Fibroblast of villous mesenchyme (primary cell): ENCODE results near the gene FAM174B. TPM values are rescaled to one million over a fixed set of nuclear protein-coding genes. Genes with fewer than 3 reads are reported as not detected.

Experiments
- DNase-seq: peaks from one replicate; pipeline ENCODE4 v3.0.0-alpha.2; 2010; ENCODE audit warnings: low read depth
- H3K4me3 ChIP-seq: 2 replicates; pipeline ENCODE4 v1.5.1; 2011; ENCODE audit warnings: low read depth, mild to moderate bottlenecking, low read length
- CTCF ChIP-seq: IDR thresholded peaks from 2 replicates; pipeline ENCODE4 v1.5.1; 2012; ENCODE audit warnings: low read depth, mild to moderate bottlenecking, low read length; ENCODE audit not compliant: insufficient read depth
- total RNA-seq: library from RNA; depleted of rRNA; stranded (reverse); fragments of >200 nt; gene quantifications from 2 replicates; pipeline ENCODE4 v1.2.3, GENCODE V29; 2012

FAM174B gene
- total RNA-seq, 1 donor, result 3.9 TPM

- TF ChIP-seq CTCF, result peak; percentile 80
- peak; percentile 74 for DNase-seq
Measured at GRCh38 chr15:92683511-92683834, 27.9 kb upstream of the FAM174B start.

GRCh38 chr15:92682741-92683510 lies 27.4 kb upstream of the FAM174B start:
- DNase-seq, result peak; percentile 59
- no peak overlapping the region for H3K4me3 ChIP-seq
- TF ChIP-seq CTCF, result no peak

More at GRCh38 chr15:92683511-92683834, 27.9 kb upstream of the FAM174B start:
- H3K4me3 ChIP-seq, result no peak overlapping the region

- peak; percentile 98 for DNase-seq
- no peak for TF ChIP-seq CTCF
- H3K4me3 ChIP-seq, result no peak overlapping the region
Measured at GRCh38 chr15:92681141-92681631, 25.6 kb upstream of the FAM174B start.

- peak; percentile 91 for DNase-seq
- TF ChIP-seq CTCF, result no peak
- H3K4me3 ChIP-seq, result no peak overlapping the region
Measured at GRCh38 chr15:92677999-92678398, 22.4 kb upstream of the FAM174B start.

GRCh38 chr15:92676561-92676960 lies 21.0 kb upstream of the FAM174B start:
- H3K4me3 ChIP-seq, result no peak overlapping the region
- peak; percentile 47 for DNase-seq

GRCh38 chr15:92675485-92675884 lies 19.9 kb upstream of the FAM174B start:
- H3K4me3 ChIP-seq, result no peak overlapping the region
- no peak for DNase-seq
- no peak for TF ChIP-seq CTCF

More at GRCh38 chr15:92676561-92676960, 21.0 kb upstream of the FAM174B start:
- no peak for TF ChIP-seq CTCF
